CD14-positive monocyte (primary cell): Measurements from ENCODE around the gene ECHDC3. TPM values are rescaled to one million over a fixed set of nuclear protein-coding genes. Genes with fewer than 3 reads are reported as not detected.

Experiments
- DNase-seq, 3 donors: peaks; one replicate each; pipeline ENCODE4 v3.0.0-alpha.2; 2011 to 2022
- H2AFZ ChIP-seq: 2 replicates; pipeline ENCODE4 v1.6.0; 2012; ENCODE audit warnings: mild to moderate bottlenecking, low read depth, low read length, inconsistent platforms; ENCODE audit not compliant: insufficient read depth, poor library complexity, severe bottlenecking
- H3K27ac ChIP-seq, 2 donors: 1 replicate in 1 of 2; 2 replicates in 1 of 2; pipeline ENCODE4 v1.5.1; 2012 to 2013; ENCODE audit warnings: low read length in 2 of 2, control low read depth in 1 of 2, inconsistent platforms in 1 of 2, low read depth in 1 of 2, mild to moderate bottlenecking in 1 of 2
- H3K27me3 ChIP-seq, 2 donors: one replicate each; pipeline versions ENCODE4 v1.6.0 to v1.6.1; 2011 to 2013; ENCODE audit warnings: low read length in 2 of 2; ENCODE audit not compliant: control insufficient read depth in 2 of 2, insufficient read depth in 2 of 2
- H3K36me3 ChIP-seq, 2 donors: replicated peaks in 1 of 2; 1 replicate in 1 of 2; 2 replicates in 1 of 2; pipeline versions ENCODE4 v1.5.1 to v1.6.1; 2012 to 2013; ENCODE audit warnings: low read length in 2 of 2, control low read depth in 1 of 2, inconsistent platforms in 1 of 2, mild to moderate bottlenecking in 1 of 2; ENCODE audit not compliant: insufficient read depth in 2 of 2, control insufficient read depth in 1 of 2
- H3K4me1 ChIP-seq, 2 donors: 1 replicate in 1 of 2; 2 replicates in 1 of 2; pipeline versions ENCODE4 v1.5.1 to v1.6.1; 2012 to 2013; ENCODE audit warnings: low read length in 2 of 2, control low read depth in 1 of 2, inconsistent platforms in 1 of 2, mild to moderate bottlenecking in 1 of 2, moderate library complexity in 1 of 2; ENCODE audit not compliant: insufficient read depth in 2 of 2, control insufficient read depth in 1 of 2
- H3K4me2 ChIP-seq: replicated peaks from 2 replicates; pipeline ENCODE3; 2012; ENCODE audit warnings: low read length, moderate library complexity, mild to moderate bottlenecking; ENCODE audit not compliant: poor library complexity, severe bottlenecking; ENCODE audit errors: extremely low read depth
- H3K4me3 ChIP-seq, 3 experiments: fragments of 200-600 bp in 1 of 3; sonication (generic) in 1 of 3; replicated peaks in 1 of 3; 1 replicate in 2 of 3; 2 replicates in 1 of 3; pipeline ENCODE4 v1.5.1; 2011 to 2013; ENCODE audit warnings: low read length in 3 of 3, mild to moderate bottlenecking in 3 of 3, control low read depth in 2 of 3, low read depth in 2 of 3, inconsistent platforms in 1 of 3, moderate library complexity in 1 of 3
- H3K79me2 ChIP-seq: 2 replicates; pipeline ENCODE4 v1.6.0; 2012; ENCODE audit warnings: mild to moderate bottlenecking, control low read depth, inconsistent platforms, low read length, moderate library complexity; ENCODE audit not compliant: insufficient read depth
- H3K9ac ChIP-seq: 2 replicates; pipeline ENCODE4 v1.6.0; 2017; ENCODE audit warnings: low read length, mild to moderate bottlenecking; ENCODE audit not compliant: insufficient read depth, poor library complexity, severe bottlenecking
- H3K9me3 ChIP-seq, 2 donors: replicated peaks in 1 of 2; 1 replicate in 1 of 2; 2 replicates in 1 of 2; pipeline versions ENCODE4 v1.5.1 to v1.6.1; 2012 to 2013; ENCODE audit warnings: low read length in 2 of 2, control low read depth in 1 of 2; ENCODE audit not compliant: control insufficient read depth in 1 of 2, insufficient read depth in 1 of 2
- H4K20me1 ChIP-seq: 2 replicates; pipeline ENCODE4 v1.6.0; 2012; ENCODE audit warnings: mild to moderate bottlenecking, low read length, control low read depth, moderate library complexity; ENCODE audit not compliant: insufficient read depth
- H3K27ac Mint-ChIP-seq, 7 donors: one replicate each; pipeline ENCODE4 v1.8.0; 2020; ENCODE audit warnings: mild to moderate bottlenecking in 7 of 7, mixed read lengths in 7 of 7, moderate library complexity in 6 of 7, inconsistent platforms in 2 of 7
- H3K27me3 Mint-ChIP-seq, 3 donors: one replicate each; pipeline ENCODE4 v1.8.0; 2021 to 2022; ENCODE audit warnings: low read depth in 3 of 3, mild to moderate bottlenecking in 3 of 3, mixed read lengths in 3 of 3, moderate library complexity in 3 of 3, inconsistent platforms in 1 of 3
- H3K36me3 Mint-ChIP-seq, 2 donors: one replicate each; pipeline ENCODE4 v1.8.0; 2020; ENCODE audit warnings: mixed read lengths in 2 of 2, inconsistent platforms in 1 of 2, mild to moderate bottlenecking in 1 of 2
- H3K4me1 Mint-ChIP-seq: one replicate; pipeline ENCODE4 v1.8.0; 2020; ENCODE audit warnings: mild to moderate bottlenecking, mixed read lengths
- H3K4me3 Mint-ChIP-seq, 2 donors: one replicate each; pipeline ENCODE4 v1.8.0; 2020; ENCODE audit warnings: mild to moderate bottlenecking in 2 of 2, mixed read lengths in 2 of 2, moderate library complexity in 1 of 2
- H3K9me3 Mint-ChIP-seq, 7 donors: one replicate each; pipeline ENCODE4 v1.8.0; 2020 to 2022; ENCODE audit warnings: mixed read lengths in 7 of 7, mild to moderate bottlenecking in 6 of 7, moderate library complexity in 6 of 7, inconsistent platforms in 2 of 7
- WGBS: methylation state at CpG from one replicate; pipeline ENCODE4 v1.1.5; 2013; ENCODE audit warnings: missing lambda C conversion rate; ENCODE audit not compliant: insufficient coverage; 5-methylcytosine and 5-hydroxymethylcytosine counted together
- intact Hi-C, 2 donors: fragments of 100-400 bp; cut with micrococcal nuclease; formaldehyde crosslinking; loops; one replicate each; pipeline versions ENCODE4 v1.15.0 to v1.15.1; 2023
- polyA plus RNA-seq, 3 donors: library from polyadenylated mRNA; depleted of rRNA in 1 of 3; unstranded in 2 of 3; stranded (reverse) in 1 of 3; fragments of 300-500 nt in 2 of 3; fragments of >200 nt in 1 of 3; fragmentation: Illumina TruSeq in 2 of 3; gene quantifications; 1 replicate in 2 of 3; 2 replicates in 1 of 3; pipeline ENCODE4 v1.2.3, GENCODE V29; 2012 to 2021
- TF ChIP-seq, protein P1 (sequence below): fragments of 200-600 bp; IDR thresholded peaks from one replicate; pipeline ENCODE4 v1.8.0; 2022; ENCODE audit warnings: antibody characterized with exemption, mild to moderate bottlenecking

The ECHDC3 gene
- polyA plus RNA-seq, 3 donors, result 9.2 to 10.6 (median 9.4) TPM

DNA sequence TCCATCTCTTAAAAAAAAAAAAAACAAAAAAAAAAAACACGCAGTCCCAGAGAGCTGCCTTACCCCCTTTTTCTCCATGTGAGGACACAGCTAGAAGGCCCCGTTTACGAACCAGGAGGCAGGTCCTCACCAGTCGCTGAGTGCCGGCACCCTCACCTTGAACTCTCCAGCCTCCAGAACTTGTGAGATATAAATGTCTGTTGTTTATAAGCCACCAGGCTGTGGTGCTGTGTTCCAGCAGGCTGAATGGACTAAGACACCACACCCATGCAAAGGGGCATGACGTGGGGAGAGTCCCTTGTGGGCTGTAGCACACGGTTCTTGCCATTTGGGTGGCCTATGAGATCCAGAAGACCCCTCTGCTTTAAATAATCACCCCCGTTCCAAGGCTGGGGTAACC, 17.2 kb downstream of the ECHDC3 start:
- Mint-ChIP-seq H3K9me3 (peaks cover 0 to 9% (median 0%) of the 10 kb centered on the region in 7 donors), H3K27ac (peak overlapping the region in 2 of 7 donors; percentile 33 to 66), H3K27me3 (peaks cover 0 to 3% (median 0%) of the 10 kb centered on the region in 3 donors), H3K4me1 (peaks cover 4% of the 10 kb centered on the region), H3K36me3 (peaks cover 56 to 75% of the 10 kb centered on the region in 2 donors), H3K4me3 (no peak overlapping the region)
- Histone ChIP-seq H3K9me3 (peaks cover 0 to 2% of the 10 kb centered on the region in 2 donors), H3K79me2 (no peaks in the 10 kb centered on the region), H3K9ac (no peak overlapping the region), H2AFZ (no peak overlapping the region), H3K4me3 (no peak overlapping the region), H3K36me3 (peaks cover 8 to 70% of the 10 kb centered on the region in 2 donors), H3K27me3 (no peaks in the 10 kb centered on the region), H3K27ac (no peak overlapping the region), H3K4me2 (no peak overlapping the region), H3K4me1 (no peaks in the 10 kb centered on the region), H4K20me1 (peaks cover 7% of the 10 kb centered on the region)
- no peak for DNase-seq
- no CpG with 5 or more reads among the region's 8 CpGs for WGBS
- intact Hi-C loops, result no loop called here
- TF ChIP-seq, protein P1, sequence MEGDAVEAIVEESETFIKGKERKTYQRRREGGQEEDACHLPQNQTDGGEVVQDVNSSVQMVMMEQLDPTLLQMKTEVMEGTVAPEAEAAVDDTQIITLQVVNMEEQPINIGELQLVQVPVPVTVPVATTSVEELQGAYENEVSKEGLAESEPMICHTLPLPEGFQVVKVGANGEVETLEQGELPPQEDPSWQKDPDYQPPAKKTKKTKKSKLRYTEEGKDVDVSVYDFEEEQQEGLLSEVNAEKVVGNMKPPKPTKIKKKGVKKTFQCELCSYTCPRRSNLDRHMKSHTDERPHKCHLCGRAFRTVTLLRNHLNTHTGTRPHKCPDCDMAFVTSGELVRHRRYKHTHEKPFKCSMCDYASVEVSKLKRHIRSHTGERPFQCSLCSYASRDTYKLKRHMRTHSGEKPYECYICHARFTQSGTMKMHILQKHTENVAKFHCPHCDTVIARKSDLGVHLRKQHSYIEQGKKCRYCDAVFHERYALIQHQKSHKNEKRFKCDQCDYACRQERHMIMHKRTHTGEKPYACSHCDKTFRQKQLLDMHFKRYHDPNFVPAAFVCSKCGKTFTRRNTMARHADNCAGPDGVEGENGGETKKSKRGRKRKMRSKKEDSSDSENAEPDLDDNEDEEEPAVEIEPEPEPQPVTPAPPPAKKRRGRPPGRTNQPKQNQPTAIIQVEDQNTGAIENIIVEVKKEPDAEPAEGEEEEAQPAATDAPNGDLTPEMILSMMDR, result no peak

DNA sequence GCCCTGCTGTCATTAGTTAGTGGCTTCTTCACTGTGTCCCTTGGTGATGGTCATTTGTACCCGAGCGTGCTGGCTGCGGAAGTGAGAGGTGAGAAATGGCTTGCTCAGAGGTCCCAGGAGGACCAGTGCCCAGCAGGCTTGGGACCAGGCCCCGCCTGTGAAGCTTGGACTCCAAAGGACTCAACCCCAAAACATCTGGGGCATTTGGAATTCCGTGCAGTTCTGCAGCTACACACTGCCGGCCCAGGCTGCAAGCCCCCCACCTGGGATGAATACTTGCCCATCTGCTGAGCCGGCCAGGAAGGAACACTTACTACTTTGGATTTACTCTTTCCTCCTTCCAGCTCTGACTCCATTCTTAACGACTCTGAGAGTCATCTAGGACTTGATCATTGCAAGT, 18.0 kb downstream of the ECHDC3 start:
- Mint-ChIP-seq H3K36me3 (peaks cover 58 to 74% of the 10 kb centered on the region in 2 donors), H3K4me1 (peaks cover 4% of the 10 kb centered on the region), H3K27me3 (peaks cover 0 to 3% (median 0%) of the 10 kb centered on the region in 3 donors), H3K4me3 (no peak overlapping the region), H3K27ac (no peak overlapping the region), H3K9me3 (peaks cover 0 to 9% (median 0%) of the 10 kb centered on the region in 7 donors)
- 95% methylated on average over 8 of the region's 8 CpGs for WGBS
- TF ChIP-seq, protein P1, result no peak
- H3K36me3 ChIP-seq, result peaks cover 8 to 68% of the 10 kb centered on the region in 2 donors
- H3K9ac ChIP-seq, result no peak overlapping the region
- H3K4me1 ChIP-seq, result no peaks in the 10 kb centered on the region
- no peak overlapping the region for H3K4me2 ChIP-seq
- intact Hi-C loops, result no loop called here
- H3K79me2 ChIP-seq, result no peaks in the 10 kb centered on the region
- no peak overlapping the region for H3K4me3 ChIP-seq
- no peaks in the 10 kb centered on the region for H3K27me3 ChIP-seq
- peaks cover 0 to 2% of the 10 kb centered on the region in 2 donors for H3K9me3 ChIP-seq
- H4K20me1 ChIP-seq, result peaks cover 7% of the 10 kb centered on the region
- no peak overlapping the region for H3K27ac ChIP-seq
- no peak for DNase-seq
- no peak overlapping the region for H2AFZ ChIP-seq
